Parathyroid adenoma (tissue), 2 donors: ENCODE data around the gene NWD2.

Experiments
- H2AFZ ChIP-seq: fragments of 300-600 bp; sonication (generic); one replicate; pipeline ENCODE4 v1.7.0; 2017; ENCODE audit warnings: antibody characterized with exemption, mild to moderate bottlenecking
- H3K27ac ChIP-seq: fragments of 300-600 bp; sonication (generic); one replicate; pipeline ENCODE4 v1.7.0; 2017
- H3K27me3 ChIP-seq: fragments of 300-600 bp; sonication (generic); one replicate; pipeline ENCODE4 v1.7.0; 2017; ENCODE audit warnings: low read length; ENCODE audit not compliant: control insufficient read depth, insufficient read depth
- H3K36me3 ChIP-seq: fragments of 300-600 bp; sonication (generic); one replicate; pipeline ENCODE4 v1.7.0; 2017; ENCODE audit warnings: low read length; ENCODE audit not compliant: control insufficient read depth, insufficient read depth
- H3K4me1 ChIP-seq: fragments of 300-600 bp; sonication (generic); one replicate; pipeline ENCODE4 v1.7.0; 2017; ENCODE audit warnings: control low read depth
- H3K4me2 ChIP-seq: fragments of 300-600 bp; sonication (generic); one replicate; pipeline ENCODE4 v1.7.0; 2017; ENCODE audit warnings: low read length
- H3K4me3 ChIP-seq: fragments of 300-600 bp; sonication (generic); one replicate; pipeline ENCODE4 v1.7.0; 2017; ENCODE audit warnings: low read depth, low read length
- H3K79me2 ChIP-seq: fragments of 300-600 bp; sonication (generic); one replicate; pipeline ENCODE4 v1.7.0; 2017; ENCODE audit warnings: control low read depth
- H3K9ac ChIP-seq: fragments of 300-600 bp; sonication (generic); one replicate; pipeline ENCODE4 v1.7.0; 2017; ENCODE audit warnings: mild to moderate bottlenecking
- H3K9me3 ChIP-seq: fragments of 300-600 bp; sonication (generic); one replicate; pipeline ENCODE4 v1.7.0; 2017; ENCODE audit warnings: low read length; ENCODE audit not compliant: control insufficient read depth
- CTCF ChIP-seq: fragments of 300-600 bp; sonication (generic); IDR thresholded peaks from one replicate; pipeline ENCODE4 v1.7.0; 2017; ENCODE audit warnings: antibody characterized with exemption, mild to moderate bottlenecking
- donor health status: primary hyperparathyroidism.

NWD2 gene

GRCh38 chr4:37475087-37475486 is 230.5 kb downstream of the NWD2 start:
- no peak overlapping the region for H3K9ac ChIP-seq
- H3K36me3 ChIP-seq = no peaks in the 10 kb centered on the region
- no peak overlapping the region for H2AFZ ChIP-seq
- H3K4me1 ChIP-seq = peaks cover 11% of the 10 kb centered on the region
- H3K27ac ChIP-seq = no peak overlapping the region
- no peaks in the 10 kb centered on the region for H3K79me2 ChIP-seq
- no peaks in the 10 kb centered on the region for H3K9me3 ChIP-seq
- no peak for TF ChIP-seq CTCF
- no peaks in the 10 kb centered on the region for H3K27me3 ChIP-seq
- no peak overlapping the region for H3K4me2 ChIP-seq
- H3K4me3 ChIP-seq = no peak overlapping the region

GRCh38 chr4:37475776-37476175 is 231.2 kb downstream of the NWD2 start:
- Histone ChIP-seq H3K79me2 (no peaks in the 10 kb centered on the region), H3K9ac (no peak overlapping the region), H2AFZ (no peak overlapping the region), H3K36me3 (no peaks in the 10 kb centered on the region), H3K27ac (no peak overlapping the region), H3K4me2 (no peak overlapping the region), H3K4me3 (no peak overlapping the region), H3K4me1 (peaks cover 11% of the 10 kb centered on the region), H3K27me3 (no peaks in the 10 kb centered on the region), H3K9me3 (no peaks in the 10 kb centered on the region)
- no peak for TF ChIP-seq CTCF

GRCh38 chr4:37476256-37476655 is 231.7 kb downstream of the NWD2 start:
- peaks cover 11% of the 10 kb centered on the region for H3K4me1 ChIP-seq
- H2AFZ ChIP-seq = no peak overlapping the region
- no peak overlapping the region for H3K4me2 ChIP-seq
- H3K9ac ChIP-seq = no peak overlapping the region
- no peaks in the 10 kb centered on the region for H3K27me3 ChIP-seq
- no peaks in the 10 kb centered on the region for H3K36me3 ChIP-seq
- H3K27ac ChIP-seq = no peak overlapping the region
- no peak overlapping the region for H3K4me3 ChIP-seq
- H3K9me3 ChIP-seq = no peaks in the 10 kb centered on the region
- no peak for TF ChIP-seq CTCF
- H3K79me2 ChIP-seq = no peaks in the 10 kb centered on the region

- H3K27me3 ChIP-seq = no peaks in the 10 kb centered on the region
- no peaks in the 10 kb centered on the region for H3K9me3 ChIP-seq
- no peak overlapping the region for H3K27ac ChIP-seq
- H3K4me1 ChIP-seq = peaks cover 11% of the 10 kb centered on the region
- no peaks in the 10 kb centered on the region for H3K79me2 ChIP-seq
- no peak overlapping the region for H2AFZ ChIP-seq
- H3K4me3 ChIP-seq = no peak overlapping the region
- no peak for TF ChIP-seq CTCF
- no peak overlapping the region for H3K4me2 ChIP-seq
- H3K9ac ChIP-seq = no peak overlapping the region
- no peaks in the 10 kb centered on the region for H3K36me3 ChIP-seq
Observed at GRCh38 chr4:37476691-37477090, 232.1 kb downstream of the NWD2 start.

- TF ChIP-seq CTCF = no peak
- Histone ChIP-seq H3K4me1 (peaks cover 12% of the 10 kb centered on the region), H3K36me3 (no peaks in the 10 kb centered on the region), H2AFZ (no peak overlapping the region), H3K9me3 (no peaks in the 10 kb centered on the region), H3K4me2 (no peak overlapping the region), H3K4me3 (no peak overlapping the region), H3K79me2 (no peaks in the 10 kb centered on the region), H3K27ac (no peak overlapping the region), H3K27me3 (no peaks in the 10 kb centered on the region), H3K9ac (no peak overlapping the region)
Observed at GRCh38 chr4:37477126-37477525, 232.6 kb downstream of the NWD2 start.
